Measurements from ENCODE around the gene NCAPD3.

GRCh38 chr11:134157451-134157850 lies 66.3 kb downstream of the NCAPD3 start:
- no peak for TF ChIP-seq GATA2 (IDR thresholded peaks at IDR 0.05; ENCODE audit: low read depth, low read length)
- no peak for TF ChIP-seq GATA3 (IDR thresholded peaks at IDR 0.05; ENCODE audit: low read depth, low read length)

All from SH-SY5Y (cell line).